BJ (cell line): ENCODE data around the gene USP36. TPM values are rescaled to one million over a fixed set of nuclear protein-coding genes. Genes with fewer than 3 reads are reported as not detected.

Source experiments
- CTCF ChIA-PET: fragments of 350-600 bp; formaldehyde crosslinking; extraction: SDS; loops from one replicate; lab custom pipeline; 2021; ENCODE audit warnings: antibody characterized with exemption, inconsistent platforms; lab: Yijun Ruan, JAX
- POLR2A ChIA-PET: fragments of 300-600 bp; sonication (Branson Sonifier 250); formaldehyde crosslinking; extraction: SDS; loops from one replicate; lab custom pipeline; 2021; ENCODE audit warnings: antibody characterized with exemption; lab: Charles Lee
- DNase-seq: peaks from one replicate; pipeline ENCODE4 v3.0.0-alpha.2; 2011; ENCODE audit warnings: low read depth
- H3K27me3 ChIP-seq: 2 replicates; pipeline ENCODE4 v1.6.0; 2011; ENCODE audit warnings: low read length; ENCODE audit not compliant: control insufficient read depth, insufficient read depth
- H3K36me3 ChIP-seq: 2 replicates; pipeline ENCODE4 v1.5.1; 2011; ENCODE audit warnings: low read length; ENCODE audit not compliant: control insufficient read depth, insufficient read depth
- H3K4me3 ChIP-seq: 2 replicates; pipeline ENCODE4 v1.5.1; 2011; ENCODE audit warnings: low read depth, mild to moderate bottlenecking, control low read depth, low read length
- CTCF ChIP-seq: IDR thresholded peaks from 2 replicates; pipeline ENCODE4 v1.5.1; 2011; ENCODE audit warnings: low read depth, mild to moderate bottlenecking, control low read depth, inconsistent platforms, low read length, moderate library complexity; ENCODE audit not compliant: insufficient read depth
- polyA plus RNA-seq: library from polyadenylated mRNA; depleted of rRNA; stranded (reverse); fragments of >200 nt; gene quantifications from 2 replicates; pipeline ENCODE4 v1.2.3, GENCODE V29; 2011

Gene USP36
- polyA plus RNA-seq, 1 experiment: 22.1 TPM

- Histone ChIP-seq H3K36me3 (peaks cover 52% of the 10 kb centered on the region), H3K4me3 (no peak overlapping the region), H3K27me3 (no peaks in the 10 kb centered on the region)
- no peak for DNase-seq
- ChIA-PET POLR2A (no interaction called here), CTCF (interaction anchor here (0.7 kb wide), 1 partner anchor 8 kb away, joined by 3 read pairs; no protein-coding TSS in a partner anchor)
- no peak for TF ChIP-seq CTCF
Measured at GRCh38 chr17:78802008-78802407, 38.6 kb downstream of the USP36 start.

- Histone ChIP-seq H3K27me3 (no peaks in the 10 kb centered on the region), H3K4me3 (no peak overlapping the region), H3K36me3 (peaks cover 47% of the 10 kb centered on the region)
- DNase-seq: no peak
- POLR2A ChIA-PET: no interaction called here
- no peak for TF ChIP-seq CTCF
- CTCF ChIA-PET: interaction anchor here (1.0 to 2.3 kb wide), 5 partner anchors 11 to 303 kb away, joined by 3 to 11 read pairs (median 3); no protein-coding TSS in a partner anchor
Measured at GRCh38 chr17:78800132-78800931, 40.3 kb downstream of the USP36 start.

GRCh38 chr17:78798695-78799559, 41.7 kb downstream of the USP36 start:
- Histone ChIP-seq H3K4me3 (no peak overlapping the region), H3K36me3 (peaks cover 53% of the 10 kb centered on the region), H3K27me3 (no peaks in the 10 kb centered on the region)
- ChIA-PET CTCF (interaction anchor here (0.6 to 2.3 kb wide), 6 partner anchors 9 to 302 kb away, joined by 3 to 11 read pairs (median 3); no protein-coding TSS in a partner anchor), POLR2A (no interaction called here)
- no peak for DNase-seq
- peak; percentile 37 for TF ChIP-seq CTCF

- ChIA-PET POLR2A (no interaction called here), CTCF (interaction anchor here (1.5 to 2.3 kb wide), 2 partner anchors 25 to 301 kb away, joined by 5 to 11 read pairs; no protein-coding TSS in a partner anchor)
- DNase-seq: no peak
- no peak for TF ChIP-seq CTCF
- H3K27me3 ChIP-seq: no peaks in the 10 kb centered on the region
- peaks cover 49% of the 10 kb centered on the region for H3K36me3 ChIP-seq
- no peak overlapping the region for H3K4me3 ChIP-seq
Measured at GRCh38 chr17:78797691-78798585, 42.7 kb downstream of the USP36 start.
